NOMO-1 (cell line): ENCODE measurements around the gene NRXN3.

Experiments
- DNase-seq, 2 experiments: peaks; one replicate each; lab custom pipeline; 2025; ENCODE audit not compliant: unreplicated experiment in 2 of 2; lab: John Stamatoyannopoulos, UW

Gene NRXN3

GRCh38 chr14:79166171-79166570, 996.0 kb downstream of the NRXN3 start:
- no peak for DNase-seq

DNA sequence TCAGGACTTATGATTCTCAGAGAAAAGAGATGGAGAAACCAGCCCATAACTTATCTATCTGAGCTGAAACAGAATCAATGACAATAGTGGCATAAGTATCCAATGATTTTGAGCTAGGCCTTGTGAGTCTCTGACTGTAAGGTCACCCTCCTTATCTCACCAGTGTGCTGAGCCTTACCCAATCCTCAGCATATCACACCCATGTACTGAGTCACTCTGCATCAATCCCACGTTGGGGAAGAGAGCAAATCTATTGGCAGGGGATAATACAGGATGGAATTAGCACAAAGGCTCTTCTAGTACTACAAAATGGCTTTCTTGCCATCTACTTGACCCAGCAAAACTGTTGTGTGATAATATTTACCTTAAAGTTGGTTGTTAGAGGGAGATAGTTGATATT, 997.8 kb downstream of the NRXN3 start:
- no peak for DNase-seq

GRCh38 chr14:79175671-79176070, 1005.5 kb downstream of the NRXN3 start:
- DNase-seq = no peak

GRCh38 chr14:79177106-79177505, 1006.9 kb downstream of the NRXN3 start:
- DNase-seq = no peak

- no peak for DNase-seq
Observed at GRCh38 chr14:79178719-79179118, 1008.5 kb downstream of the NRXN3 start.

GRCh38 chr14:79179985-79180384, 1009.8 kb downstream of the NRXN3 start:
- no peak for DNase-seq

- DNase-seq = no peak
Observed at GRCh38 chr14:79180656-79181055, 1010.5 kb downstream of the NRXN3 start.

DNA sequence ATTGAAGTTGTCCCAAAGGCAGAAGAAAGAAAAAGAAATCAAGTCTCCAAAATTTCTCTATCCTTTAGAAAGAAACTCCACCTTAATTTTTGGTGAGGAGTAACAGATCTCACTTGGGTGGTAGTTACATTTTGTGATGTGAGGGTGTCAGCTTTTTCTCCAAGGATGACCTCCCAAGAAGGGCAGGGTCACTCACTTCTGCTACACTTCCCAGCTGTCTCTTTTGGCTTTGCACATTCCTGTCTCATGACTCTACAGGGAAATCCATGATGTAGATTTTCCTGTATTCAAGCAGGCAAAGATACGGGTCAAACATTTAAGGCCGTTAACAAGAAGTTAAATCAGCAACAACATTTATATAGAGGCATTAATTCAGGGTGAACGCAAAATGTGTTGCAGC, 1016.4 kb downstream of the NRXN3 start:
- DNase-seq = no peak

DNA sequence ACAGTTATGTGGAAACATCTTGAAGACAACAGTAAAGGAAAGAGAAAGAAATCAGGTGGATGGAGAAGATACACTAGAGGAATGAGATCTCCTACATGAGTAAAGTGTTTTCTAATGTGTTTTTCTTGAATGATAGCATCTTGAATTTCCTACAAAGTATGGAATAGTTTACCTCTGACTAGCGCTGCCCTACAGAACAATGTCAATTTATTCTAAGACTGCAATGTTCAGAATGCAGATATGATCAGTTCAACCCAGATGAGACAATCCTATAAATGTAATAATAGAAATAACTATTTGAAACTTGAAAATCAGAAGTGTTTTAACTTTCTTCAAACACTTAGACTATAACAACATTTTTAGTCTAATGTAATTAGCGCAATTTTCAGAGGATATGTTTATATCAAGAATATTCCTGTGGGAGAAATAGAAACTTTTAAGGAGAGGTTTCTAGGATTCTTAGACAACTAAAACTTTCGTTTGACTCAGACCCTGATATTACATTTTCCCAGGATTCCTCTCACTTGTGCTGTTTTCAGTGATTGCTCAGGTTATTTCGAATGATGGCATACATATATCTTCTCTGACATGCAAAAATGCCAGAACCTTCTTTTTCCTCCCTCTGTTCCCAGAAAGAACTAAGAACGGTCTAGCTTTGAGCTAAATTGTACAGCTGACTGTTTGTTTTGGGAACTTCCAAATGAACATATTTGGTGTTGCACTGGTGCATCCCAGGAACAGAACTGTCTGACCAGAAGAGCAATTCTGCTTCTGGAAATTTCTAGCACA, 1023.7 kb downstream of the NRXN3 start:
- no peak for DNase-seq

DNA sequence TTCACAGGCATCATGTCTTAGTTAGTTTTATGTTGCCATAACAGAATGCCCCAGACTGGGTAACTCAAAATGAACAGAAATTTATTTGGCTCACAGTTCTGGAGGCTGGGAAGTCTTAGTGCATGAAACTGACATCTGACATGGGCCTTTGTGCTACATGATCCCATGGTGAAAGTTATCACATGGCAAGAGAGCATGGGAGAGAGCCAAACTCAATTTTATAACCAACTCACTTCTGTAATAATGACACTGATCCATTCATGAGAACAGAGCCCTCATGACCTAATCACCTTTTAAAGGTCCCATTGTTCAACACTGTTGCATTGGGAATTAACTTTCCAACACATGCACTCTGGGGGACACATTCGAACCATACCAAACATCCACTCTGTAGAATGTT, 1026.0 kb downstream of the NRXN3 start:
- DNase-seq = no peak

- DNase-seq = no peak
Observed at GRCh38 chr14:79197516-79197915, 1027.3 kb downstream of the NRXN3 start.

DNA sequence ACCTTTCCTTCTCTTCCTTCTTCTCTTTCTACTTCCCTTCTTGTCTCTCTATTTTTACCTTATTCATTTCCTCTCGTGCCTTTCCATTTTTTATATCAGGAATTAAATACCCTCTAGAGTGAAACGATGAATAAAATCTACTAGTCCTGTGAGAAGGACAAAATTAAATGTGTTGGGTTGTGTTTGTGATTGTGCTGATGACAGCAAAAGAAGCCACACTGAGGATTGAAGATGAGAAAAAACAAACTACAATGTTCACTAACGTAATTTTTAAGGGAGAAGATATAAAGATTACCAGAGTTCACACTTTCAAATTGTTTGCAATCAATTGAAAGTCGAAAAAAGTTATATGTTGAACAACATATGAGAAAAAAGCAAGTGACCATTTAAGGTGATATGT, 1029.0 kb downstream of the NRXN3 start:
- no peak for DNase-seq

DNA sequence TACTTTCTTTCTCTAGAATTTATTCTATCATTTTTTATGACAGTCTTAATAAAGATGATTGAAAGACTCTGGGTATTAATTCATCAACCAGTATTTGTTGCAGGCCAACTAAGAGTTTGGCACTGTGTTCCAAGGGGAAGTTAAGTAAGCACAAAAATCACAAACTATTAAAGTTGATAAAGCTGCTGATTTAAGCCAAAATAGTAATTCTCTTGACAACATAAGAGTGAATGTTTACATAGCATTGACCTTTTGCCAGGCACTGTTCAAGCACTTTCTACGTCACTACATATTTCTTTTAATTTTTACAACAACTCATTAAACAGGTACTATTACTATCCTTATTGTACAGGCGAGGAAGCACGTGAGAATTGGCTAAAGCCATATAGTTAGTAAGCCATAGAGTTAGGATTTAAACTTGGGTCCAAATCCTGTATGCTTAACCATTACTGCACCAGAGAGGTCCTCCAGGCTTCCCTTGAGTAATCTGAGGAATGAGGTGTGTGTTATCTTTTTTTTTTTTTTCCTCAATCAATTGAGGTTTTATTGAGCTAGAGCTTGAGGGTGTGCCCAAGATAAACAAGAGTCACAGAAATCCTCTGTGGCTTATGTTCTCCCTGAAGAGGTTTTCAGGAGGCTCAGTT, 1031.5 kb downstream of the NRXN3 start:
- no peak for DNase-seq

DNA sequence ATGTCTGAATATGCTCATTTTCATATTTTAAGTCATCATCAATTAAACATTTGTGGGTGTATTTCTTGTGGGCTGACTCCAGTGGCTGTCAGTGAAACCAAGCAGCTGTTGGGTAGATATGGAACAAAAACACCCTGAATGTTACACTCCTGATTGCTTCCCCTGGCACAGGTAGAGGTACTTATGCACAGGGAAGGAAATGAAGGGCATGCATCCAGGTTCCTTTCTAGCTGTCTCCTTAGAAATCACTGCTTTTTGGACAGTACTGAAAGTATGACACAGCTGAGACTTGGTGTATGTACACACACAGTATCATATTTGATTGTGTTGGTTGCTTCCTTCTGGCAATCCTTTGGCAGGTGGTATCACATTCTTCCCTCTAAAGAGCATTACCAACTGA, 1034.4 kb downstream of the NRXN3 start:
- no peak for DNase-seq

DNA sequence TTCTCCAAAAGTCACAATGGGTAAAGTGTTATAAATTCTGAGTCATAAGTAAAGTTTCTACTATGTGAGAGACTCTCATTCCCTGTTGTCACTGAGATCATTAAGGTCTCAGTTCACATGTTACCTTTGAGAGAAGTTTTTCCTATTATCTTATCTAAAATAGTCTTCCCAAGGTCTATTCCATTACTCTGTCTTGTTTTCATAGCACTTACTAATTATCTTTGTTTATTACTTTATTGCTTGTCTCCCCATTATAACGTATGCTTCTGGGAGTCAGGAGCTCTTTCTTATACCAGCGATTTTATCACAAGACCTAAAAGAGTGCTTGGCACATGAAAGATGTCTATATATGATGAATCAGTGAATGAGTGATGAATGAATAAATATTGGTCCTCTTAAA, 1039.2 kb downstream of the NRXN3 start:
- no peak for DNase-seq

GRCh38 chr14:79225815-79226214, 1055.6 kb downstream of the NRXN3 start:
- DNase-seq = no peak

DNA sequence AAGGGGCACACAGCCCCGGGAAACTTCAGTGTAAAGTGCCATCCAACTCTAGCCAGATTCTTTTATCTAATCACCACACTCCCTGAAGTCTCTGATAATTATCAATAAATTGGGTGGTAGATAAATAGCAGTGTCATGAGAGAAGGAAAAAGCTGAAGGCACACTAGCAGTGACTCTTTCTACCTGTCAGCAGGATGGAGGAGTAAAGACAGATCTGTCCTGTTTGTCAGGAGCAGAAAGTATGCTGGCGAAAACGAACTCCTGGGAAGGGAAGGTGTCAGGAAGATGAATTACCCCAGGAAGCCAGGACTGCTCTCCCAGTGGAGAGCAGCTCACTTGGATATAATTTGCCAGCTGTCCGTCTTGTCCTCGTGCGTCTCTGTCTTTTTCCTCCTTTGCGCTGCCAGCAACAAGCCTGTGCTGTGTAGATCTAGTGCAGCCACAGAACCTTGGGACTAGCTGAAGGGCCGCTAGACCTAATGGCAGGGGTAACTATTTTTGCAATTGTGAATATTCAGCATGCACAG, 1059.3 kb downstream of the NRXN3 start:
- no peak for DNase-seq

DNA sequence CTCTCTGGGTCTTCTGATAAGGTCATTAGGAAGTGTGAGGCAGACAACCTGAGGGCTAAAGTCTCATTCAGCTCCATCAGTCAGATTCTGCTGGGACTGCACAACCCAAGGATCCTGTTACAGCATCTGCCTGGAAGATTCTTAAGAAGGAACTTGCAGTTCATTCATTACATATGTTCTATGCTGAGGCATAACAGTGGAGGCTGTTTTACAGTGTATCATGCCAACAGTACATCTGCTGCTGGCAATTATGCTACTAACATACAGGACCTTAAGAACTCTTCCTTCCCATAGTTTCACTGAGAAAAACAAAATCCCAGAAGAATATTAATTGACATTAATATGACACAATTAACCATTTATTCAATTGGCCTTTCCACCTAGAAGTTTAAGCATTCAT, 1072.5 kb downstream of the NRXN3 start:
- no peak for DNase-seq

GRCh38 chr14:79246173-79246572, 1076.0 kb downstream of the NRXN3 start:
- DNase-seq = no peak

DNA sequence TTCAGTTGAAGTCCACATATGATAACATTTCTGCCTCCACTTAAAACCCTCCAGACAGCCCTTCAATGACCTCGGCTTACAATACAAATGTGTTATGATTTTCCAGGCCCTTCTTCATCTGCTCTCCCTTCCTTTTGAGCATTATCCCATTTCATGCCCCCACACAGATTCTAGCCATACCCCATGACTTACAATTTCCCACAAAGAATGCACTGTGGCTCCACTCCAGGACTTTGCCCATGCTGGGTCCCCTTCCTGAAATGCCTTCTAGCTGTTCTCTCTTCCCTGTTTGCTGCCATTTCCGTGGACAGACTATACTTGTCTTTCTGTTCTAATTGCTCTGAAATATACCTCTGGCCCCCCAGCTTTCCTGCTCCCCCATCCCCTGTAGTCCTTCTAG, 1078.0 kb downstream of the NRXN3 start:
- DNase-seq = no peak

- DNase-seq = no peak
Observed at GRCh38 chr14:79248771-79249170, 1078.6 kb downstream of the NRXN3 start.

- DNase-seq = no peak
Observed at GRCh38 chr14:79251278-79251677, 1081.1 kb downstream of the NRXN3 start.
